ENCODE results near the gene KRT6B.

GRCh38 chr12:52452101-52452500 is at the start of gene KRT6B:
- TF ChIP-seq CTCF (IDR thresholded peaks at IDR 0.05; ENCODE audit: insufficient read depth, low read length) (no peak), REST (IDR thresholded peaks at IDR 0.05; ENCODE audit: insufficient replicate concordance, low read depth) (no peak), SPI1 (IDR thresholded peaks at IDR 0.05; ENCODE audit: borderline replicate concordance, low read depth) (no peak), POLR2AphosphoS5 (IDR thresholded peaks at IDR 0.05; ENCODE audit: low read depth) (no peak)

Data from HL-60 (cell line).